Mucosa of descending colon (tissue), 3 donors: ENCODE data around the gene MED15. TPM values are rescaled to one million over a fixed set of nuclear protein-coding genes. Genes with fewer than 3 reads are reported as not detected.
"Not testable (repeated sequence)": the region's sequence is repeated elsewhere in the genome, so short reads cannot be mapped to it uniquely, and the experiment has no call there.

Experiments used
- ATAC-seq: fragments of 200-7000 bp; cut with Tn5 transposase; one replicate; pipeline ENCODE4 v1.9.1; 2020; ENCODE audit warnings: mild to moderate bottlenecking, moderate library complexity
- DNase-seq, 3 donors: peaks; one replicate each; pipeline ENCODE4 v3.0.0-alpha.2; 2020
- H3K36me3 ChIP-seq: fragments of 200-600 bp; one replicate; pipeline ENCODE4 v1.8.0; 2021; ENCODE audit warnings: low read depth, mild to moderate bottlenecking
- H3K4me1 ChIP-seq: fragments of 200-600 bp; one replicate; pipeline ENCODE4 v1.8.0; 2021; ENCODE audit warnings: low read depth, mild to moderate bottlenecking
- H3K4me3 ChIP-seq: fragments of 200-600 bp; one replicate; pipeline ENCODE4 v1.8.0; 2021; ENCODE audit warnings: mild to moderate bottlenecking
- H3K9me3 ChIP-seq: fragments of 200-600 bp; one replicate; pipeline ENCODE4 v1.8.0; 2021; ENCODE audit warnings: mild to moderate bottlenecking
- intact Hi-C, 2 donors: fragments of 100-400 bp; cut with DNase I in 1 of 2; cut with micrococcal nuclease in 1 of 2; formaldehyde crosslinking; loops; one replicate each; pipeline versions ENCODE4 v1.11.0 to v1.11.1; 2022; cut with DNase I, micrococcal nuclease
- total RNA-seq, 3 donors: library from RNA; stranded (reverse); fragmentation: NEBNext Ultra II Directional in 2 of 3; extraction: Animal tissue kit (Norgen Biotek cat#: 25700) in 2 of 3; gene quantifications; one replicate each; pipeline versions ENCODE4 v1.2.1 to v1.2.4, GENCODE V29; 2021 to 2023
- TF ChIP-seq, protein P1 (sequence below): fragments of 200-600 bp; IDR thresholded peaks from one replicate; pipeline ENCODE4 v1.8.0; 2022; ENCODE audit warnings: antibody characterized with exemption, mild to moderate bottlenecking
- donor health status: DM: no; HTN: no; CAD: no; lungs with moderate emphysema.
- donor health status: DM: no; HTN: no; CAD: no.
- donor health status: DM: no; HTN: yes; CAD: no.

Gene MED15
- total RNA-seq, 3 donors from 2014 or later: 99.9 to 125 (median 114) TPM

- ATAC-seq (no peak), DNase-seq (no peak)
- H3K9me3 ChIP-seq: no peaks in the 10 kb centered on the region
- no peaks in the 10 kb centered on the region for H3K4me1 ChIP-seq
- intact Hi-C loops: no loop called here
- no peak overlapping the region for H3K4me3 ChIP-seq
- TF ChIP-seq, protein P1, sequence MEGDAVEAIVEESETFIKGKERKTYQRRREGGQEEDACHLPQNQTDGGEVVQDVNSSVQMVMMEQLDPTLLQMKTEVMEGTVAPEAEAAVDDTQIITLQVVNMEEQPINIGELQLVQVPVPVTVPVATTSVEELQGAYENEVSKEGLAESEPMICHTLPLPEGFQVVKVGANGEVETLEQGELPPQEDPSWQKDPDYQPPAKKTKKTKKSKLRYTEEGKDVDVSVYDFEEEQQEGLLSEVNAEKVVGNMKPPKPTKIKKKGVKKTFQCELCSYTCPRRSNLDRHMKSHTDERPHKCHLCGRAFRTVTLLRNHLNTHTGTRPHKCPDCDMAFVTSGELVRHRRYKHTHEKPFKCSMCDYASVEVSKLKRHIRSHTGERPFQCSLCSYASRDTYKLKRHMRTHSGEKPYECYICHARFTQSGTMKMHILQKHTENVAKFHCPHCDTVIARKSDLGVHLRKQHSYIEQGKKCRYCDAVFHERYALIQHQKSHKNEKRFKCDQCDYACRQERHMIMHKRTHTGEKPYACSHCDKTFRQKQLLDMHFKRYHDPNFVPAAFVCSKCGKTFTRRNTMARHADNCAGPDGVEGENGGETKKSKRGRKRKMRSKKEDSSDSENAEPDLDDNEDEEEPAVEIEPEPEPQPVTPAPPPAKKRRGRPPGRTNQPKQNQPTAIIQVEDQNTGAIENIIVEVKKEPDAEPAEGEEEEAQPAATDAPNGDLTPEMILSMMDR: no peak
- H3K36me3 ChIP-seq: no peaks in the 10 kb centered on the region
These were observed 84.4 kb downstream of the MED15 start for GRCh38 chr22:20591660-20592310.

DNA sequence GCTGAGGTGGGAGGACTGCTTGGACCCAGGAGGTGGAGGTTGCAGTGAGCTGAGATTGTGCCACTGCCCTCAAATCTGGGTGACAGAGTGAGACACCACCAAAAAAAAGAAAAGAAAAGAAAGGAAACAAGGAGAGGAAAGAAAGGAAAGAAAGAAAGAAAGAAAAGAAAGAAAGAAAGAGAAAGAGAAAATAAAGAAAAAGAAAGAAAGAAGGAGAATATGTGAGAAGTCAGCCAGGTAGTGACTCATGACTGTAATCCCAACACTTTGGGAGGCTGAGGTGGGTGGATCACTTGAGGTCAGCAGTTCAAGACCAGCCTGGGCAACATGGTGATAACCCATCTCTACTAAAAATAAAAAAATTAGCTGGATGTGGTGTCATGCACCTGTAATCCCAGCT, 86.6 kb downstream of the MED15 start:
- ATAC-seq, DNase-seq, H3K9me3 ChIP-seq, intact Hi-C loops, H3K4me1 ChIP-seq, H3K36me3 ChIP-seq, H3K4me3 ChIP-seq: not testable (repeated sequence)

- H3K4me1 ChIP-seq, DNase-seq, intact Hi-C loops, ATAC-seq, H3K9me3 ChIP-seq, H3K36me3 ChIP-seq, H3K4me3 ChIP-seq: not testable (repeated sequence)
These were observed 87.1 kb downstream of the MED15 start for GRCh38 chr22:20594486-20594885.

DNA sequence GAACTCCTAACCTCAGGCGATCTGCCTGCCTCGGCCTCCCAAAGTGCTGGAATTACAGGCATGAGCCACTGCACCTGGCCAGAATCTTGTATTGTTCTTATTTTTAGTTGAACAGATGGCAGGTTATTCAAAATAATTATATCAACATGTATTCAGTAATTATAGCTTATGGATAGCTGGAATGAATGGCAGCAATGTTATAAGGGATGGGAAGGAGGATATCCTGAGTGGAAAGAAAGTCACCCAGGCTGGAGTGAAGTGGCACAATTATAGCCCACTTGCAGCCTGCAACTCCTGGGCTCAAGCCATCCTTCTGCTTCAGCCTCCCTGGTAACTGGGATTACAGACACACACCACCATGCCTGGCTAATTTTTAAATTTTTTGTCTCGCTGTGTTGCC, 88.1 kb downstream of the MED15 start:
- Histone ChIP-seq H3K9me3 (no peaks in the 10 kb centered on the region), H3K36me3 (no peaks in the 10 kb centered on the region), H3K4me3 (no peak overlapping the region), H3K4me1 (no peaks in the 10 kb centered on the region)
- ATAC-seq (no peak), DNase-seq (no peak)
- TF ChIP-seq, protein P1: no peak
- intact Hi-C loops: no loop called here

GRCh38 chr22:20599117-20599516, 91.7 kb downstream of the MED15 start:
- intact Hi-C loops: no loop called here
- ATAC-seq (no peak), DNase-seq (no peak)
- Histone ChIP-seq H3K9me3 (no peaks in the 10 kb centered on the region), H3K4me3 (no peak overlapping the region), H3K4me1 (no peaks in the 10 kb centered on the region), H3K36me3 (no peaks in the 10 kb centered on the region)
- TF ChIP-seq, protein P1: no peak

DNA sequence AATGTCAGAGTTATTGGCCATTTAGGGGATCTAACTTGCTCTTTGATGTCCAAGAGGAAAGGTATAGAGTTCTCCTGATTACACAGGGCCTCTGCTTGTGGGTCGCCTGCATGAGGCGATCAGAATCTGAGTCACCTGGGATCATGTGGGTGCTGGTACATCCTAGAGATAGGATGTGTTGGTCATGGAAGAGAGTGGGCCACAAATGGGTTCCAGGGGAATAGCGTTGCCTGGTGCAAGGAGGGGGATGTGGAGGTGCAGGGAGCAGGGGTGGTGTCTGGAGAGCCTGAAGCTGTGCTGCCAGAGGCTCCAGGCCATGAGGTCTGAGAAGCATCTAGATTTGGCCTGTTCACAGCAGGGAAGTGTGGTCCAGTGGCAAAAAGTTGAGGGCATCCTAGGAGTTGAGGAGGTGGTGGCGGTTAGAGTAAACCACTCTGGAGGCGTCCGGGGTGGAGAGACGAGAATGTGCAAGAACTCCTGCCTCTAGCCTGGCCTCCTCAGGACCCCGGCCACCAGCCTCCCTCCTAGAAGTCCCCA, 92.8 kb downstream of the MED15 start:
- TF ChIP-seq, protein P1: no peak

DNA sequence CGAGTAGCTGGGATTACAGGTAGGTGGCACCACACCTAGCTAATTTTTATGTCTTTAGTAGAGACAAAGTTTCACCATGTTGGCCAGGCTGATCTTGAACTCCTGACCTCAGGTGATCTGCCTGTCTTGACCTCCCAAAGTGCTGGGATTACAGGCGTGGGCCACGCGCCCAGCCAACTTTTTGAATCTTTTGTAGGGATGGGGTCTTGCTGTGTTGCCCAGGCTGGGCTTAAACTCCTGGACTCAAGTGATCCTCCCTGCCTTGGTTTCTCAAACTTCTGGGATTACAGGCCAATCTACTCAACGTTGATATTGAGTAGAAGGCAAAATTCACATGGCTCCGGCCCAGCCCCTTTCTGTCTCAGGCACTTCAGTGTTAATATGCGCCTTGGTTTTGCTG, 93.9 kb downstream of the MED15 start:
- H3K9me3 ChIP-seq: no peaks in the 10 kb centered on the region
- intact Hi-C loops: no loop called here
- no peak for DNase-seq
- no peaks in the 10 kb centered on the region for H3K36me3 ChIP-seq
- no peak overlapping the region for H3K4me3 ChIP-seq
- no peaks in the 10 kb centered on the region for H3K4me1 ChIP-seq
- TF ChIP-seq, protein P1: no peak
- ATAC-seq: no peak

More for the DNA sequence above, 92.8 kb downstream of the MED15 start:
- Histone ChIP-seq H3K36me3 (no peaks in the 10 kb centered on the region), H3K9me3 (no peaks in the 10 kb centered on the region), H3K4me3 (no peak overlapping the region), H3K4me1 (no peaks in the 10 kb centered on the region)
- no peak for DNase-seq
- no peak for ATAC-seq
- intact Hi-C loops: no loop called here
